A549 (cell line): ENCODE data around the gene KLLN. TPM values are rescaled to one million over a fixed set of nuclear protein-coding genes. Genes with fewer than 3 reads are reported as not detected.

ENCODE experiments used
- ATAC-seq, 2 experiments: fragments of 200-7000 bp in 1 of 2; fragments of >200 bp in 1 of 2; cut with Nextera tagmentation in 1 of 2; cut with Tn5 transposase in 1 of 2; 3 replicates each; pipeline versions ENCODE4 v1.8.0 to v1.9.1; 2018 to 2020; ENCODE audit warnings: mild to moderate bottlenecking in 1 of 2, moderate library complexity in 1 of 2
- CTCF ChIA-PET: fragments of 300-600 bp; sonication (Branson Sonifier 250); formaldehyde crosslinking; extraction: SDS; loops from one replicate; lab custom pipeline; 2021; ENCODE audit warnings: antibody characterized with exemption, inconsistent platforms; lab: Yijun Ruan, JAX
- POLR2A ChIA-PET: fragments of 350-600 bp; formaldehyde crosslinking; extraction: SDS; loops from one replicate; lab custom pipeline; 2021; ENCODE audit warnings: antibody characterized with exemption, inconsistent platforms; lab: Yijun Ruan, JAX
- DNase-seq, 2 experiments: peaks; one replicate each; pipeline versions ENCODE4 v3.0.0 to v3.0.0-alpha.2; 2011 to 2016; ENCODE audit warnings: low read depth in 1 of 2, low spot score in 1 of 2
- FAIRE-seq: peaks from 2 replicates; lab custom pipeline; 2011; peaks lifted over from hg19 to GRCh38; lab: Jason Lieb, UNC
- H3K27ac ChIP-seq, 2 experiments: fragments of >200 bp; sonication (Bioruptor Twin); formaldehyde crosslinking; 3 replicates each; pipeline ENCODE4 v1.5.1; 2016 to 2017
- H3K4me1 ChIP-seq: fragments of >200 bp; sonication (Bioruptor Twin); formaldehyde crosslinking; 3 replicates; pipeline ENCODE4 v1.6.1; 2016
- H3K4me2 ChIP-seq: fragments of >200 bp; sonication (Bioruptor Twin); formaldehyde crosslinking; 3 replicates; pipeline ENCODE4 v1.6.1; 2016
- H3K4me3 ChIP-seq: fragments of >200 bp; sonication (Bioruptor Twin); formaldehyde crosslinking; 3 replicates; pipeline ENCODE4 v1.5.1; 2016
- H3K9me3 ChIP-seq: fragments of >200 bp; sonication (Bioruptor Twin); formaldehyde crosslinking; 3 replicates; pipeline ENCODE4 v1.6.1; 2016
- BCL3 ChIP-seq: fragments of >200 bp; sonication (Bioruptor Twin); formaldehyde crosslinking; IDR thresholded peaks from 3 replicates; pipeline ENCODE4 v1.6.1; 2016
- BHLHE40 ChIP-seq: IDR thresholded peaks from 2 replicates; pipeline ENCODE4 v1.6.1; 2012; ENCODE audit warnings: low read depth, low read length, inconsistent platforms
- CEBPB ChIP-seq, 2 experiments: fragments of >200 bp in 1 of 2; sonication (Bioruptor Twin) in 1 of 2; formaldehyde crosslinking in 1 of 2; IDR thresholded peaks; 2 replicates each; pipeline ENCODE4 v1.6.1; 2012 to 2016
- E2F6 ChIP-seq: IDR thresholded peaks from 2 replicates; pipeline ENCODE4 v1.6.1; 2012; ENCODE audit warnings: low read depth, borderline replicate concordance
- EHF ChIP-seq: fragments of 250-450 bp; sonication (Bioruptor Pico); IDR thresholded peaks from 2 replicates; pipeline ENCODE4 v1.5.0; 2020; ENCODE audit warnings: mild to moderate bottlenecking
- EP300 ChIP-seq, 2 experiments: fragments of >200 bp; sonication (Bioruptor Twin); formaldehyde crosslinking; IDR thresholded peaks; 2 replicates in 1 of 2; 3 replicates in 1 of 2; pipeline ENCODE4 v1.6.1; 2016 to 2017
- FOSL2 ChIP-seq, 2 experiments: fragments of 450-650 bp in 1 of 2; fragments of >200 bp in 1 of 2; sonication (Bioruptor Twin) in 1 of 2; formaldehyde crosslinking; IDR thresholded peaks; 2 replicates each; pipeline versions ENCODE4 v1.5.0 to v1.6.1; 2016 to 2020; ENCODE audit warnings: mild to moderate bottlenecking in 1 of 2, moderate library complexity in 1 of 2
- FOXS1 ChIP-seq: fragments of 250-450 bp; sonication (Bioruptor Pico); IDR thresholded peaks from 2 replicates; pipeline ENCODE4 v1.5.0; 2020; ENCODE audit warnings: mild to moderate bottlenecking, moderate library complexity
- GATA3 ChIP-seq: IDR thresholded peaks from 2 replicates; pipeline ENCODE4 v1.6.1; 2012; ENCODE audit warnings: borderline replicate concordance
- KDM1A ChIP-seq: fragments of 200-600 bp; sonication (generic); IDR thresholded peaks from 2 replicates; pipeline ENCODE4 v1.6.1; 2016; ENCODE audit warnings: low read depth, mild to moderate bottlenecking
- MAFK ChIP-seq: fragments of 450-650 bp; IDR thresholded peaks from 2 replicates; pipeline ENCODE4 v1.6.1; 2014; ENCODE audit not compliant: partially characterized antibody
- MAX ChIP-seq: IDR thresholded peaks from 2 replicates; pipeline ENCODE4 v1.6.1; 2012
- MYC ChIP-seq: IDR thresholded peaks from 2 replicates; pipeline ENCODE4 v1.6.1; 2012; ENCODE audit warnings: mild to moderate bottlenecking, inconsistent platforms, low read length, improper control_type of control experiment, borderline replicate concordance
- NFE2L2 ChIP-seq: fragments of 150-350 bp; conservative IDR thresholded peaks from 2 replicates; pipeline ENCODE4 v1.6.1; 2014; ENCODE audit warnings: low read length
- NR3C1 ChIP-seq: fragments of >200 bp; sonication (Bioruptor Twin); formaldehyde crosslinking; IDR thresholded peaks from 3 replicates; pipeline ENCODE4 v1.6.1; 2017
- RCOR1 ChIP-seq: fragments of 150-350 bp; IDR thresholded peaks from 2 replicates; pipeline ENCODE4 v1.6.1; 2014; ENCODE audit warnings: antibody characterized with exemption, low read length, low read depth
- RNF2 ChIP-seq: fragments of 200-600 bp; sonication (generic); IDR thresholded peaks from 2 replicates; pipeline ENCODE4 v1.6.1; 2016; ENCODE audit warnings: low read depth, mild to moderate bottlenecking, antibody characterized with exemption, moderate library complexity, borderline replicate concordance
- SREBF2 ChIP-seq: fragments of 450-650 bp; IDR thresholded peaks from 2 replicates; pipeline ENCODE4 v1.6.1; 2014; ENCODE audit warnings: mild to moderate bottlenecking, moderate library complexity
- TFCP2L1 ChIP-seq: fragments of 250-450 bp; sonication (Bioruptor Pico); IDR thresholded peaks from 2 replicates; pipeline ENCODE4 v1.5.0; 2021; ENCODE audit warnings: mild to moderate bottlenecking
- ZC3H11A ChIP-seq: fragments of 450-650 bp; IDR thresholded peaks from 2 replicates; pipeline ENCODE4 v1.6.1; 2014; ENCODE audit warnings: antibody characterized with exemption, mild to moderate bottlenecking
- ZNF302 ChIP-seq: fragments of 250-450 bp; sonication (Bioruptor Pico); IDR thresholded peaks from 2 replicates; pipeline ENCODE4 v1.9.0; 2021; ENCODE audit warnings: inconsistent platforms, mild to moderate bottlenecking, moderate library complexity
- ZSCAN20 ChIP-seq: fragments of 250-450 bp; sonication (Bioruptor Pico); IDR thresholded peaks from 2 replicates; pipeline ENCODE4 v1.8.0; 2022; ENCODE audit warnings: mild to moderate bottlenecking, moderate library complexity
- WGBS: methylation state at CpG from one replicate; pipeline ENCODE4 v1.1.6; 2017; ENCODE audit errors: missing lambda C conversion rate; 5-methylcytosine and 5-hydroxymethylcytosine counted together
- polyA plus RNA-seq, 4 experiments: library from polyadenylated mRNA; depleted of rRNA in 3 of 4; stranded (reverse); fragments of >200 nt; fragmentation: RNase III in 1 of 4; extraction: RNeasy Plus Mini Kit Qiagen cat#74134 plus additional on column Dnase treatment in 1 of 4; gene quantifications; 2 replicates in 3 of 4; 3 replicates in 1 of 4; pipeline ENCODE4 v1.2.3, GENCODE V29; 2011 to 2017
- TF ChIP-seq, protein P1 (sequence below): fragments of 150-350 bp; IDR thresholded peaks from 2 replicates; pipeline ENCODE4 v1.6.1; 2014; ENCODE audit warnings: low read depth, mild to moderate bottlenecking, low read length
- TF ChIP-seq, protein P2 (sequence below): fragments of 450-650 bp; IDR thresholded peaks from 2 replicates; pipeline ENCODE4 v1.6.1; 2014; ENCODE audit warnings: antibody characterized with exemption
- TF ChIP-seq, protein P3 (sequence below): fragments of >200 bp; sonication (Bioruptor Twin); formaldehyde crosslinking; IDR thresholded peaks from 3 replicates; pipeline ENCODE4 v1.5.1; 2016
- TF ChIP-seq, protein P4 (sequence below): fragments of >200 bp; sonication (Bioruptor Twin); formaldehyde crosslinking; IDR thresholded peaks from 2 replicates; pipeline ENCODE4 v1.6.1; 2016

KLLN gene
- polyA plus RNA-seq, 2 of the 4 experiments (the other 2 are of a cell fraction): 0.57 to 0.58 TPM

DNA sequence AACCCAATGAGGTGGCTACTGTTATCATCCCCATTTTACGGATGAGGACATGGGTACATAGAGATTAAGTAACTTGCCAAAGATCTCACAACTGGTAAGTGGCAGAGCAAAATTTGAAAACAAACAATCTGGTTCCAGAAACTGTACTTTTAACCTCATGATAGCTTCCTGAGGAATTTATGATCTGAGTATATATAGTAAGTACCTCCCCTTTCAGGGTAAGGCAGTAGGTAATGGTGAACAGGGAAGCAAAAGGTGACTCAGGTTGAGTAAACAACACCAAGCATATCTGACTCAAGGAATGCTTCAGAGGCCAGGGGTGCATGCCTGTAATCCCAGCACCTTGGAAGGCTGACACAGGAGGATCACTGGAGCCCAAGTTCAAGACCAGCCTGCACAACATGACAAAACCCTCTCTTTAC lies 21.1 kb downstream of the KLLN start (continued):
- TF ChIP-seq EP300 (IDR thresholded peaks at IDR 0.05) (peak; percentile 23 to 53; a peak in 2 of 5 replicates), NR3C1 (no peak), ZSCAN20 (CRISPR knock-in tag) (0 out of 2 replicates have a peak, but pooled peaks have one; percentile 43), EHF (CRISPR knock-in tag) (no peak; the same call in 1 of the 2 replicates), MAX (peak; percentile 72), FOXS1 (peak; percentile 81; the same call in 1 of the 2 replicates), GATA3 (peak; percentile 85), FOSL2 (IDR thresholded peaks at IDR 0.05) (peak; percentile 85), FOSL2 (CRISPR knock-in tag; IDR thresholded peaks at IDR 0.05) (peak; percentile 98)
- TF ChIP-seq, protein P1, sequence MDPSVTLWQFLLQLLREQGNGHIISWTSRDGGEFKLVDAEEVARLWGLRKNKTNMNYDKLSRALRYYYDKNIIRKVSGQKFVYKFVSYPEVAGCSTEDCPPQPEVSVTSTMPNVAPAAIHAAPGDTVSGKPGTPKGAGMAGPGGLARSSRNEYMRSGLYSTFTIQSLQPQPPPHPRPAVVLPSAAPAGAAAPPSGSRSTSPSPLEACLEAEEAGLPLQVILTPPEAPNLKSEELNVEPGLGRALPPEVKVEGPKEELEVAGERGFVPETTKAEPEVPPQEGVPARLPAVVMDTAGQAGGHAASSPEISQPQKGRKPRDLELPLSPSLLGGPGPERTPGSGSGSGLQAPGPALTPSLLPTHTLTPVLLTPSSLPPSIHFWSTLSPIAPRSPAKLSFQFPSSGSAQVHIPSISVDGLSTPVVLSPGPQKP: no peak

DNA sequence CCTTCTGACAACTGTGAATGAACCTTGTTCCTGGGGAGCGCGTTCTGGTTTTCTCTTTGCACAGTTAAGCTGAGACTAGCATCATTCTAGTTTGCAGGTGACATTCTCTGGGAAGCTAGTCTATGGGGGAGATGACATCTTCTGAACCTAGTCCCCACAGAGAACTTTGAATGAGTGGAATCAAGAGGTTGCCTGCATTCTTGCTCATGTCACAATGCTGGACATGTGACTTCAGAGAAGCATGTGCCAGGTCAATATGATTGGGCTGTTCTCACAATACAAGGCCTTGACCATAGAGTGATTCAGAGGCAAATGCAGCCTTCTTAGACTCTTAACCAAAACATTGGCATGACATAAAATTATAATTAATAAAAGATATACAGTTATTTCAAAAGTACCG lies 22.1 kb downstream of the KLLN start:
- CTCF ChIA-PET: interaction anchor here (0.7 to 3.1 kb wide), 3 partner anchors 10 to 273 kb away, joined by 3 to 17 read pairs (median 3); partner anchors contain the start of gene ATAD1
- peak in 1 of 2 experiments; percentile 36 for DNase-seq
- H3K9me3 ChIP-seq: no peaks in the 10 kb centered on the region
- WGBS: 86% methylated on average over 3 of the region's 3 CpGs
- peak overlapping the region; percentile 59; the same call in 1 of the 3 replicates for H3K4me2 ChIP-seq
- peaks cover 51% of the 10 kb centered on the region for H3K4me1 ChIP-seq
- FAIRE-seq: no peak
- no peak overlapping the region for H3K4me3 ChIP-seq
- POLR2A ChIA-PET: interaction anchor here (0.6 to 1.2 kb wide), 2 partner anchors 21 to 49 kb away, joined by 3 to 7 read pairs; no protein-coding TSS in a partner anchor
- H3K27ac ChIP-seq: peak overlapping the region; percentile 47 to 76; a peak in 4 of 6 replicates
- TF ChIP-seq GATA3: no peak
- TF ChIP-seq RNF2: no peak
- TF ChIP-seq, protein P2, sequence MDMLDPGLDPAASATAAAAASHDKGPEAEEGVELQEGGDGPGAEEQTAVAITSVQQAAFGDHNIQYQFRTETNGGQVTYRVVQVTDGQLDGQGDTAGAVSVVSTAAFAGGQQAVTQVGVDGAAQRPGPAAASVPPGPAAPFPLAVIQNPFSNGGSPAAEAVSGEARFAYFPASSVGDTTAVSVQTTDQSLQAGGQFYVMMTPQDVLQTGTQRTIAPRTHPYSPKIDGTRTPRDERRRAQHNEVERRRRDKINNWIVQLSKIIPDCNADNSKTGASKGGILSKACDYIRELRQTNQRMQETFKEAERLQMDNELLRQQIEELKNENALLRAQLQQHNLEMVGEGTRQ: peak; percentile 32; the same call in 1 of the 2 replicates
- no peak for TF ChIP-seq E2F6
- no peak for ATAC-seq

DNA sequence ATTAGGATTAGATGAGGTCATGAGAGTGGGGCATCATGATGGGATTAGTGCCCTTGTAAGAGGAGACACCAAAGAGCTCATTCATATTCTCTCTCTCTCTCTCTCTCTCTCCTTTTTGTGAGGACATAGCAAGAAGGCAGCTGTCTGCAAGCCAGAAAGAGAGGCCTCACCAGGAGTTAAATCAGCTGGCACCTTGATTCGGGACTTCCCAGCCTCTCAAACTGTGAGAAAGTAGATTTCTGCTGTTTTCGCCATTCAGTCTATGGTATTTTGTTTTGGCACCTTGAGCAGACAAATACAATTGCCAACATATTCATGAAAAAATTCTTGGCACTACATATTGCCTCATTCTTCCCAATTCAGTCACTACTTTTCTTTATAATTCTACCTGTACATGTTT lies 24.7 kb downstream of the KLLN start:
- TF ChIP-seq TFCP2L1 (no peak), SREBF2 (no peak)
- H3K9me3 ChIP-seq: no peaks in the 10 kb centered on the region
- H3K4me3 ChIP-seq: no peak overlapping the region
- POLR2A ChIA-PET: no interaction called here
- DNase-seq (no peak), FAIRE-seq (no peak), ATAC-seq (no peak)
- H3K4me1 ChIP-seq: peaks cover 29% of the 10 kb centered on the region
- H3K27ac ChIP-seq: no peak overlapping the region
- WGBS: 80% methylated on average over 2 of the region's 2 CpGs
- no peak overlapping the region for H3K4me2 ChIP-seq
- CTCF ChIA-PET: interaction anchor here (0.6 to 3.1 kb wide), 4 partner anchors 10 to 87 kb away, joined by 3 to 17 read pairs (median 8); partner anchors contain the start of gene ATAD1

GRCh38 chr10:87837445-87837844 lies 25.9 kb downstream of the KLLN start:
- H3K4me2 ChIP-seq: no peak overlapping the region
- no peak overlapping the region for H3K27ac ChIP-seq
- ATAC-seq (no peak), DNase-seq (no peak), FAIRE-seq (no peak)
- no peaks in the 10 kb centered on the region for H3K9me3 ChIP-seq
- no peak overlapping the region for H3K4me3 ChIP-seq
- ChIA-PET POLR2A (no interaction called here), CTCF (interaction anchor here (2.6 kb wide), 1 partner anchor 9 kb away, joined by 11 read pairs; no protein-coding TSS in a partner anchor)
- peaks cover 23% of the 10 kb centered on the region for H3K4me1 ChIP-seq
- TF ChIP-seq MYC (no peak), MAFK (no peak), KDM1A (no peak), EP300 (IDR thresholded peaks at IDR 0.05) (no peak), CEBPB (IDR thresholded peaks at IDR 0.05) (no peak), RCOR1 (no peak), GATA3 (no peak), BCL3 (no peak), ZNF302 (CRISPR knock-in tag) (no peak), TFCP2L1 (no peak), BHLHE40 (no peak), RNF2 (no peak), NFE2L2 (no peak), ZC3H11A (no peak), FOXS1 (no peak)
- TF ChIP-seq, protein P3, sequence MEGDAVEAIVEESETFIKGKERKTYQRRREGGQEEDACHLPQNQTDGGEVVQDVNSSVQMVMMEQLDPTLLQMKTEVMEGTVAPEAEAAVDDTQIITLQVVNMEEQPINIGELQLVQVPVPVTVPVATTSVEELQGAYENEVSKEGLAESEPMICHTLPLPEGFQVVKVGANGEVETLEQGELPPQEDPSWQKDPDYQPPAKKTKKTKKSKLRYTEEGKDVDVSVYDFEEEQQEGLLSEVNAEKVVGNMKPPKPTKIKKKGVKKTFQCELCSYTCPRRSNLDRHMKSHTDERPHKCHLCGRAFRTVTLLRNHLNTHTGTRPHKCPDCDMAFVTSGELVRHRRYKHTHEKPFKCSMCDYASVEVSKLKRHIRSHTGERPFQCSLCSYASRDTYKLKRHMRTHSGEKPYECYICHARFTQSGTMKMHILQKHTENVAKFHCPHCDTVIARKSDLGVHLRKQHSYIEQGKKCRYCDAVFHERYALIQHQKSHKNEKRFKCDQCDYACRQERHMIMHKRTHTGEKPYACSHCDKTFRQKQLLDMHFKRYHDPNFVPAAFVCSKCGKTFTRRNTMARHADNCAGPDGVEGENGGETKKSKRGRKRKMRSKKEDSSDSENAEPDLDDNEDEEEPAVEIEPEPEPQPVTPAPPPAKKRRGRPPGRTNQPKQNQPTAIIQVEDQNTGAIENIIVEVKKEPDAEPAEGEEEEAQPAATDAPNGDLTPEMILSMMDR: no peak
- TF ChIP-seq, protein P4, sequence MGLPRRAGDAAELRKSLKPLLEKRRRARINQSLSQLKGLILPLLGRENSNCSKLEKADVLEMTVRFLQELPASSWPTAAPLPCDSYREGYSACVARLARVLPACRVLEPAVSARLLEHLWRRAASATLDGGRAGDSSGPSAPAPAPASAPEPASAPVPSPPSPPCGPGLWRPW: no peak
